Panc1 (cell line): ENCODE data around the gene SH3PXD2A. TPM values are rescaled to one million over a fixed set of nuclear protein-coding genes. Genes with fewer than 3 reads are reported as not detected.
A peak's percentile ranks its signal among the peaks of the same experiment; 100 is the strongest.
"Not testable (repeated sequence)": the region's sequence is repeated elsewhere in the genome, so short reads cannot be mapped to it uniquely, and the experiment has no call there.

Experiments
- ATAC-seq: fragments of 200-7000 bp; cut with Tn5 transposase; 2 replicates; pipeline ENCODE4 v1.9.1; 2020; ENCODE audit warnings: mild to moderate bottlenecking, moderate library complexity
- BruUV-seq: library from RNA; stranded (reverse); fragments of 400-500 nt; replicated peaks from 2 replicates; lab custom pipeline; 2021; lab: Mats Ljungman, UMichigan
- CTCF ChIA-PET: fragments of 300-600 bp; sonication (Branson Sonifier 250); formaldehyde crosslinking; loops from one replicate; lab custom pipeline; 2022; ENCODE audit warnings: antibody characterized with exemption; lab: Charles Lee
- POLR2A ChIA-PET: fragments of 300-600 bp; sonication (Branson Sonifier 250); formaldehyde crosslinking; loops from one replicate; lab custom pipeline; 2022; ENCODE audit warnings: antibody characterized with exemption; lab: Charles Lee
- DNase-seq: peaks from one replicate; pipeline ENCODE4 v3.0.0-alpha.2; 2010; ENCODE audit warnings: low read depth, low spot score
- H3K27ac ChIP-seq: 2 replicates; pipeline ENCODE4 v1.5.1; 2011; ENCODE audit warnings: mild to moderate bottlenecking, low read length, inconsistent platforms
- H3K27me3 ChIP-seq: fragments of 200-500 bp; sonication (Bioruptor generic); 2 replicates; pipeline ENCODE4 v1.6.0; 2014; ENCODE audit warnings: low read length, inconsistent platforms; ENCODE audit not compliant: control insufficient read depth, insufficient read depth
- H3K36me3 ChIP-seq: fragments of 200-500 bp; sonication (Bioruptor generic); 2 replicates; pipeline ENCODE4 v1.5.1; 2014; ENCODE audit warnings: inconsistent platforms, mild to moderate bottlenecking, low read length, moderate library complexity; ENCODE audit not compliant: control insufficient read depth, insufficient read depth
- H3K4me1 ChIP-seq: 2 replicates; pipeline ENCODE4 v1.5.1; 2011; ENCODE audit warnings: inconsistent platforms, mild to moderate bottlenecking, low read length, moderate library complexity; ENCODE audit not compliant: control insufficient read depth, insufficient read depth
- H3K4me3 ChIP-seq, 2 experiments: 2 replicates each; pipeline ENCODE4 v1.5.1; 2011 to 2012; ENCODE audit warnings: low read depth in 2 of 2, low read length in 2 of 2, mild to moderate bottlenecking in 2 of 2, inconsistent platforms in 1 of 2, moderate library complexity in 1 of 2
- H3K9me3 ChIP-seq: fragments of 200-500 bp; sonication (Bioruptor generic); 2 replicates; pipeline ENCODE4 v1.5.1; 2014; ENCODE audit warnings: low read depth, mild to moderate bottlenecking, inconsistent platforms, low read length, moderate library complexity; ENCODE audit not compliant: control insufficient read depth, insufficient read depth
- CTCF ChIP-seq: fragments of 450-650 bp; IDR thresholded peaks from 2 replicates; pipeline ENCODE4 v1.5.1; 2017; ENCODE audit warnings: mild to moderate bottlenecking
- POLR2AphosphoS5 ChIP-seq: IDR thresholded peaks from 2 replicates; pipeline ENCODE4 v1.6.1; 2012; ENCODE audit warnings: mild to moderate bottlenecking, low read depth, low read length, moderate library complexity
- REST ChIP-seq, 2 experiments: IDR thresholded peaks; 2 replicates each; pipeline ENCODE4 v1.6.1; 2011 to 2012; ENCODE audit warnings: low read depth in 2 of 2, control low read depth in 1 of 2, low read length in 1 of 2, mild to moderate bottlenecking in 1 of 2, moderate library complexity in 1 of 2; ENCODE audit not compliant: insufficient read depth in 1 of 2
- SIN3A ChIP-seq: IDR thresholded peaks from 2 replicates; pipeline ENCODE4 v1.6.1; 2012; ENCODE audit warnings: low read depth, mild to moderate bottlenecking, low read length, moderate library complexity, borderline replicate concordance; ENCODE audit not compliant: insufficient read depth
- TCF7L2 ChIP-seq: IDR thresholded peaks from 2 replicates; pipeline ENCODE4 v1.6.1; 2011; ENCODE audit warnings: mild to moderate bottlenecking, low read depth, low read length, inconsistent platforms
- in situ Hi-C: cut with HindIII; loops from 2 replicates; pipeline ENCODE4 v1.10.0; 2016; ENCODE audit warnings: low sequenced_read_pairs, low pct_unique_long_range_greater_than_20kb
- intact Hi-C: fragments of 100-400 bp; cut with micrococcal nuclease; formaldehyde crosslinking; loops from one replicate; pipeline ENCODE4 v1.10.0; 2022; ENCODE audit not compliant: unreplicated experiment
- total RNA-seq: library from RNA; stranded (reverse); gene quantifications from one replicate; pipeline ENCODE4 v1.2.1, GENCODE V29; 2021; ENCODE audit not compliant: unreplicated experiment

The SH3PXD2A gene
- total RNA-seq, 1 experiment from 2014 or later = 5.7 TPM

- ChIA-PET CTCF (interaction anchor here (0.6 kb wide), 1 partner anchor 81 kb away, joined by 4 read pairs; no protein-coding TSS in a partner anchor), POLR2A (interaction anchor here (0.6 kb wide), 1 partner anchor 43 kb away, joined by 16 read pairs; no protein-coding TSS in a partner anchor)
- Histone ChIP-seq H3K4me3 (no peak overlapping the region), H3K27me3 (no peaks in the 10 kb centered on the region), H3K27ac (no peak overlapping the region), H3K9me3 (no peaks in the 10 kb centered on the region), H3K4me1 (peaks cover 12% of the 10 kb centered on the region; the same call in 1 of the 2 replicates), H3K36me3 (no peaks in the 10 kb centered on the region)
- no peak for ATAC-seq
- no peak for DNase-seq
- no peak for TF ChIP-seq CTCF
- TF ChIP-seq TCF7L2 = no peak
- no peak for TF ChIP-seq POLR2AphosphoS5
- no peak for TF ChIP-seq REST (IDR thresholded peaks at IDR 0.05; ENCODE audit: insufficient read depth in 1 of 2, low read depth in 2 of 2, low read length in 1 of 2)
- TF ChIP-seq SIN3A = no peak
- intact Hi-C loops (no loop called here), in situ Hi-C loops (no loop called here)
- BruUV-seq = no TSS peak
Observed at GRCh38 chr10:103775776-103776175, 79.6 kb downstream of the SH3PXD2A start.

- H3K9me3 ChIP-seq, H3K27me3 ChIP-seq, intact Hi-C loops, ATAC-seq, in situ Hi-C loops, DNase-seq, BruUV-seq, H3K36me3 ChIP-seq: not testable (repeated sequence)
- Histone ChIP-seq H3K27ac (peak overlapping the region; percentile 64; the same call in 1 of the 2 replicates), H3K4me1 (peaks cover 12% of the 10 kb centered on the region; the same call in 1 of the 2 replicates), H3K4me3 (peak overlapping the region; percentile 50 to 70)
- ChIA-PET POLR2A (interaction anchor here (0.5 kb wide), 1 partner anchor 348 kb away, joined by 3 read pairs; no protein-coding TSS in a partner anchor), CTCF (interaction anchor here (1.0 kb wide), 1 partner anchor 31 kb away, joined by 3 read pairs; no protein-coding TSS in a partner anchor)
Observed at GRCh38 chr10:103772846-103773245, 82.5 kb downstream of the SH3PXD2A start.

GRCh38 chr10:103772096-103772845 lies 83.1 kb downstream of the SH3PXD2A start:
- TF ChIP-seq TCF7L2 (no peak), POLR2AphosphoS5 (no peak), SIN3A (no peak), REST (IDR thresholded peaks at IDR 0.05; ENCODE audit: insufficient read depth in 1 of 2, low read depth in 2 of 2, low read length in 1 of 2) (no peak)
- intact Hi-C loops (no loop called here), in situ Hi-C loops (no loop called here)
- BruUV-seq = no TSS peak
- DNase-seq = no peak
- peak; percentile 89 for ATAC-seq
- Histone ChIP-seq H3K27me3 (no peaks in the 10 kb centered on the region), H3K4me3 (peak overlapping the region; percentile 50 to 70), H3K4me1 (peaks cover 12% of the 10 kb centered on the region; the same call in 1 of the 2 replicates), H3K36me3 (no peaks in the 10 kb centered on the region), H3K9me3 (no peaks in the 10 kb centered on the region), H3K27ac (peak overlapping the region; percentile 64)
- ChIA-PET CTCF (interaction anchor here (1.0 kb wide), 1 partner anchor 31 kb away, joined by 3 read pairs; no protein-coding TSS in a partner anchor), POLR2A (no interaction called here)
